Effector memory CD4-positive, alpha-beta T cell (primary cell): Measurements from ENCODE around the gene UQCRC2.
"Not testable (repeated sequence)": the region's sequence is repeated elsewhere in the genome, so short reads cannot be mapped to it uniquely, and the experiment has no call there.

Experiments
- DNase-seq, 3 donors: peaks; one replicate each; pipeline ENCODE4 v3.0.0-alpha.2; 2020
- H3K27ac ChIP-seq: 2 replicates; pipeline ENCODE4 v1.7.0; 2013; ENCODE audit warnings: mild to moderate bottlenecking, low read length, moderate library complexity; ENCODE audit not compliant: insufficient read depth, poor library complexity, severe bottlenecking
- H3K27me3 ChIP-seq: replicated peaks from 2 replicates; pipeline ENCODE4 v1.7.0; 2013; ENCODE audit warnings: mild to moderate bottlenecking, low read length; ENCODE audit not compliant: insufficient read depth, control insufficient read depth, poor library complexity, severe bottlenecking
- H3K36me3 ChIP-seq: 2 replicates; pipeline ENCODE4 v1.7.0; 2013; ENCODE audit warnings: mild to moderate bottlenecking, low read length, moderate library complexity; ENCODE audit not compliant: control insufficient read depth, insufficient read depth
- H3K4me1 ChIP-seq: 2 replicates; pipeline ENCODE4 v1.7.0; 2013; ENCODE audit warnings: low read length, mild to moderate bottlenecking; ENCODE audit not compliant: control insufficient read depth, insufficient read depth, poor library complexity, severe bottlenecking
- H3K4me3 ChIP-seq: 2 replicates; pipeline ENCODE4 v1.7.0; 2013; ENCODE audit warnings: low read length, low read depth, mild to moderate bottlenecking; ENCODE audit not compliant: insufficient read depth, poor library complexity, severe bottlenecking
- H3K9me3 ChIP-seq: 2 replicates; pipeline ENCODE4 v1.7.0; 2013; ENCODE audit warnings: mild to moderate bottlenecking, low read length, moderate library complexity; ENCODE audit not compliant: control insufficient read depth

Gene UQCRC2

GRCh38 chr16:22024785-22025184 is 71.6 kb downstream of the UQCRC2 start:
- H3K4me3 ChIP-seq, H3K36me3 ChIP-seq, H3K27ac ChIP-seq, H3K27me3 ChIP-seq, DNase-seq, H3K4me1 ChIP-seq, H3K9me3 ChIP-seq: not testable (repeated sequence)

GRCh38 chr16:22027633-22028032 is 74.5 kb downstream of the UQCRC2 start:
- no peaks in the 10 kb centered on the region for H3K4me1 ChIP-seq
- no peaks in the 10 kb centered on the region for H3K27me3 ChIP-seq
- H3K9me3 ChIP-seq: no peaks in the 10 kb centered on the region
- no peak for DNase-seq
- H3K4me3 ChIP-seq: no peak overlapping the region
- H3K27ac ChIP-seq: no peak overlapping the region
- no peaks in the 10 kb centered on the region for H3K36me3 ChIP-seq

- no peak overlapping the region for H3K4me3 ChIP-seq
- no peaks in the 10 kb centered on the region for H3K27me3 ChIP-seq
- H3K36me3 ChIP-seq: no peaks in the 10 kb centered on the region
- H3K27ac ChIP-seq: no peak overlapping the region
- no peak for DNase-seq
- no peaks in the 10 kb centered on the region for H3K4me1 ChIP-seq
- no peaks in the 10 kb centered on the region for H3K9me3 ChIP-seq
Measured at GRCh38 chr16:22029632-22030031, 76.5 kb downstream of the UQCRC2 start.

GRCh38 chr16:22030087-22030812 is 77.1 kb downstream of the UQCRC2 start:
- no peak for DNase-seq
- no peaks in the 10 kb centered on the region for H3K9me3 ChIP-seq
- no peak overlapping the region for H3K27ac ChIP-seq
- no peak overlapping the region for H3K4me3 ChIP-seq
- H3K4me1 ChIP-seq: no peaks in the 10 kb centered on the region
- no peaks in the 10 kb centered on the region for H3K27me3 ChIP-seq
- H3K36me3 ChIP-seq: no peaks in the 10 kb centered on the region

- no peak for DNase-seq
- no peak overlapping the region for H3K4me3 ChIP-seq
- no peak overlapping the region for H3K27ac ChIP-seq
- no peaks in the 10 kb centered on the region for H3K36me3 ChIP-seq
- H3K4me1 ChIP-seq: no peaks in the 10 kb centered on the region
- H3K27me3 ChIP-seq: no peaks in the 10 kb centered on the region
- H3K9me3 ChIP-seq: no peaks in the 10 kb centered on the region
Measured at GRCh38 chr16:22031483-22032083, 78.4 kb downstream of the UQCRC2 start.
